Measurements from ENCODE around the gene TBX3. TPM values are rescaled to one million over a fixed set of nuclear protein-coding genes. Genes with fewer than 3 reads are reported as not detected.

TBX3 gene
- total RNA-seq, 6 experiments from 2014 or later: 15.6 to 44.0 (median 27.8) TPM

DNA sequence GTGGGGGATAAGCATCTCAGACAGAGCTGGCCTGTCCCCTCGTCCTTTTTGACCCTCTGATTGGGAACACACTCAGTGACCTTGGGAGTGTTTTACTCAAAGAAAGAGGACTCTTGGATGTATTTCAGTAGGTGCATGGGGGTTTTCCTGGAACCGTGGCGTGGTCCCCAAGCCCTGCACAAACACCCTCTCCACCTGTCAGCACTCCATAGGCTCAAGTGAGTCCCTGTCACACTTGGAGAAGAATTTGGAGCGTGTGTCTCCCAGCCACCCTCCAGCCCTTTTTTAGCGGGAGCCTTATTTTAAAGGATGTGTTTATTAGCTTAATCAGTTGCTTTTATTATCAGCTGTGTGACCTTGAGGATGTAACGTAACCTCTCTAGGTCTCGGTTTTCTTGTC is 37.3 kb upstream of the TBX3 start:
- no peaks in the 10 kb centered on the region for H3K4me1 ChIP-seq
- no peaks in the 10 kb centered on the region for H3K36me3 ChIP-seq
- H3K27ac ChIP-seq: no peak overlapping the region
- DNase-seq: no peak
- no peaks in the 10 kb centered on the region for H3K27me3 ChIP-seq
- 63% methylated on average over 4 of the region's 7 CpGs for WGBS (ENCODE audit: insufficient coverage, low coverage, low lambda C conversion rate, missing lambda C conversion rate)
- no peaks in the 10 kb centered on the region for H3K9me3 ChIP-seq
- no peak overlapping the region for H3K4me3 ChIP-seq
- TF ChIP-seq, protein P1, sequence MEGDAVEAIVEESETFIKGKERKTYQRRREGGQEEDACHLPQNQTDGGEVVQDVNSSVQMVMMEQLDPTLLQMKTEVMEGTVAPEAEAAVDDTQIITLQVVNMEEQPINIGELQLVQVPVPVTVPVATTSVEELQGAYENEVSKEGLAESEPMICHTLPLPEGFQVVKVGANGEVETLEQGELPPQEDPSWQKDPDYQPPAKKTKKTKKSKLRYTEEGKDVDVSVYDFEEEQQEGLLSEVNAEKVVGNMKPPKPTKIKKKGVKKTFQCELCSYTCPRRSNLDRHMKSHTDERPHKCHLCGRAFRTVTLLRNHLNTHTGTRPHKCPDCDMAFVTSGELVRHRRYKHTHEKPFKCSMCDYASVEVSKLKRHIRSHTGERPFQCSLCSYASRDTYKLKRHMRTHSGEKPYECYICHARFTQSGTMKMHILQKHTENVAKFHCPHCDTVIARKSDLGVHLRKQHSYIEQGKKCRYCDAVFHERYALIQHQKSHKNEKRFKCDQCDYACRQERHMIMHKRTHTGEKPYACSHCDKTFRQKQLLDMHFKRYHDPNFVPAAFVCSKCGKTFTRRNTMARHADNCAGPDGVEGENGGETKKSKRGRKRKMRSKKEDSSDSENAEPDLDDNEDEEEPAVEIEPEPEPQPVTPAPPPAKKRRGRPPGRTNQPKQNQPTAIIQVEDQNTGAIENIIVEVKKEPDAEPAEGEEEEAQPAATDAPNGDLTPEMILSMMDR (IDR thresholded peaks at IDR 0.05): no peak
- TF ChIP-seq POLR2A (IDR thresholded peaks at IDR 0.05): no peak
- ATAC-seq: no peak
- intact Hi-C loops (cut with DNase I): no loop called here

DNA sequence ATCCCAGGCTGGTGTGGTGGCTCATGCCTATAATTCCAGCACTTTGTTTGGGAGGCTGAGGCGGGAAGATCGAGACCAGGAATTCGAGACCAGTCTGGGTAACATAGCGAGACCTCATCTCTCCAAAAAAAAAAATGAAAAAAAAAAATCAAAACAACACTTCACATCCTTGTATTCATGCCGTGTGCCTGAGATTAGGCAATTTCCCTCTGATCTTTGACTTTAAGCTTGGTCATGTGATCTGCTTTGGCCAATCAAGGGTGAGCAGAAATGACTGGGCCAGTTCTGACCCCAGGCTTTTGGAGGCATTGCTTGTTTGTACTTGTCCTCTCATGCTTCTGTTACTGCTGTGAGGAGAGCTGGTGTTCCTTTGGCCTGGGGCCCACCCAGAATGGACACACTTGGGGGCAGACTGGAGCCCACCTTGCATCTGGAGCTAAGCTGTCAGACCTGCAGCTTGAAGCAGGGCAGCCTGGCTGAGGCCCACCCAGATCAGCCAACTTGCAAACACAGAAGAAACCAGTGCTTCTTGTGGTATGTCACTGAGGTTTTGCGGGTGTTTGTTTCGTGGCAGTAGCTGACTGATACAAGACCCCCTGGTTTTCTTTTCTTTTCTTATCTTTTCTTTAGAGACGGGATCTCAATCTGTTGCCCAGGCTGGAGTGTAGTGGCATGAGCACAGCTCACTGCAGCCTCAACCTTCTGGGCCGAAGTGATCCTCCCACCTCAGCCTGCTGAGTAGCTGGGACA is 29.7 kb upstream of the TBX3 start:
- no peak for TF ChIP-seq POLR2A (IDR thresholded peaks at IDR 0.05)
- TF ChIP-seq, protein P1 (IDR thresholded peaks at IDR 0.05): no peak
- intact Hi-C loops (cut with DNase I): no loop called here
- WGBS (ENCODE audit: insufficient coverage, low coverage, low lambda C conversion rate, missing lambda C conversion rate): 87% methylated on average over 7 of the region's 9 CpGs
- no peak overlapping the region for H3K27ac ChIP-seq
- H3K36me3 ChIP-seq: no peaks in the 10 kb centered on the region
- DNase-seq (no peak), ATAC-seq (peak in 1 of 4 donors; percentile 38)
- no peaks in the 10 kb centered on the region for H3K9me3 ChIP-seq
- no peak overlapping the region for H3K4me3 ChIP-seq
- H3K27me3 ChIP-seq: no peaks in the 10 kb centered on the region
- H3K4me1 ChIP-seq: no peaks in the 10 kb centered on the region

DNA sequence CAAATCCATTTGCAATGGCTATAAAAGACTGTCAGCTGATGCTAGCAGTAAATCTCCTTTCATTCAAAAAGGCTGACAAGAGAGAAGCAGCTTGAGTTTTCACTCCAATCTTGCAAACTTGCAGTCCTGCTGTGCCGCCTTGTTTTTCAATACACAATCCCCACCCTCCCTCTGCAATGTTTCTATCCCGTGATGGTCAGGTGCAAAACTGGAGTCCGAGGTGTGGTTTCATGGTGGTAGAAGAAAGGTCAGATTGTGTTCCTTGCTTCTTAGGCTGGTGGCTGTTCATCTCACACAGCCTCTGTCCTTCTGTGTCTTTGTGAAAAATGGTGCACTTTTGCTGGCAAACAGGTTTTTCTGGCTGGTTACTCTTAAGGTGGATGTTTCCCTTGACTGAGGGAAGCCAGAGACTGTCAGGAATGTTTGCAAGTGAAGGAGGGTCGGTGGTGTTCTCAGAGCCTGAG is 27.7 kb upstream of the TBX3 start:
- no peak for TF ChIP-seq POLR2A (IDR thresholded peaks at IDR 0.05)
- TF ChIP-seq, protein P1 (IDR thresholded peaks at IDR 0.05): no peak
- H3K27me3 ChIP-seq: no peaks in the 10 kb centered on the region
- no peak overlapping the region for H3K4me3 ChIP-seq
- ATAC-seq (no peak), DNase-seq (no peak)
- no peaks in the 10 kb centered on the region for H3K36me3 ChIP-seq
- H3K9me3 ChIP-seq: no peaks in the 10 kb centered on the region
- intact Hi-C loops (cut with DNase I): no loop called here
- no peaks in the 10 kb centered on the region for H3K4me1 ChIP-seq
- WGBS (ENCODE audit: insufficient coverage, low coverage, low lambda C conversion rate, missing lambda C conversion rate): 30% methylated on average over 4 of the region's 4 CpGs
- H3K27ac ChIP-seq: no peak overlapping the region

DNA sequence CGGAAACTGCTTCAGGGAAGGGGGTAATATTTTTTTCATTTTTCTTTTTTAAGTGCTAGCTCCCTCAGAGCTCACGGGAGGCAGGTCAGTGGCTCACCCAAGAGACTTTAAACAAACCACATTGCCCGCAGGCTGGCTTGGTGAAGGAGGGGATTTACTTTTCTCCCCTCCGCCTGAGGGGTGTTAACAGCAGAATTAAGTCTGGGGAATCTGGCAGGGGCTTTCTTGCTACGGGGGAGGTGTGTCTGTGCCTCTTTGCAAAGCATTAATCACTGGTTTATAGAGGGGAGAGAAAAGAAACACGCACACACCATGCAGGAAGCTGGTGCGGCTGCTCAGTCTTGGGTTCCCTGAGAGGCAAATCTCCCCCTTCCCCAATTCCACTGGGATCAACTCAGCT is 26.2 kb upstream of the TBX3 start:
- ATAC-seq (no peak), DNase-seq (no peak)
- TF ChIP-seq, protein P1 (IDR thresholded peaks at IDR 0.05): no peak
- no peak for TF ChIP-seq POLR2A (IDR thresholded peaks at IDR 0.05)
- WGBS (ENCODE audit: insufficient coverage, low coverage, low lambda C conversion rate, missing lambda C conversion rate): 58% methylated on average over 7 of the region's 7 CpGs
- Histone ChIP-seq H3K4me3 (no peak overlapping the region), H3K36me3 (no peaks in the 10 kb centered on the region), H3K27ac (no peak overlapping the region), H3K4me1 (no peaks in the 10 kb centered on the region), H3K9me3 (no peaks in the 10 kb centered on the region), H3K27me3 (no peaks in the 10 kb centered on the region)
- intact Hi-C loops (cut with DNase I): no loop called here

All from right lobe of liver (tissue), 6 donors.